ENCODE results near the gene CACNG7. TPM values are rescaled to one million over a fixed set of nuclear protein-coding genes. Genes with fewer than 3 reads are reported as not detected.
"Not testable (repeated sequence)": the region's sequence is repeated elsewhere in the genome, so short reads cannot be mapped to it uniquely, and the experiment has no call there.

The CACNG7 gene
- total RNA-seq, 1 donor = 1.9 TPM

DNA sequence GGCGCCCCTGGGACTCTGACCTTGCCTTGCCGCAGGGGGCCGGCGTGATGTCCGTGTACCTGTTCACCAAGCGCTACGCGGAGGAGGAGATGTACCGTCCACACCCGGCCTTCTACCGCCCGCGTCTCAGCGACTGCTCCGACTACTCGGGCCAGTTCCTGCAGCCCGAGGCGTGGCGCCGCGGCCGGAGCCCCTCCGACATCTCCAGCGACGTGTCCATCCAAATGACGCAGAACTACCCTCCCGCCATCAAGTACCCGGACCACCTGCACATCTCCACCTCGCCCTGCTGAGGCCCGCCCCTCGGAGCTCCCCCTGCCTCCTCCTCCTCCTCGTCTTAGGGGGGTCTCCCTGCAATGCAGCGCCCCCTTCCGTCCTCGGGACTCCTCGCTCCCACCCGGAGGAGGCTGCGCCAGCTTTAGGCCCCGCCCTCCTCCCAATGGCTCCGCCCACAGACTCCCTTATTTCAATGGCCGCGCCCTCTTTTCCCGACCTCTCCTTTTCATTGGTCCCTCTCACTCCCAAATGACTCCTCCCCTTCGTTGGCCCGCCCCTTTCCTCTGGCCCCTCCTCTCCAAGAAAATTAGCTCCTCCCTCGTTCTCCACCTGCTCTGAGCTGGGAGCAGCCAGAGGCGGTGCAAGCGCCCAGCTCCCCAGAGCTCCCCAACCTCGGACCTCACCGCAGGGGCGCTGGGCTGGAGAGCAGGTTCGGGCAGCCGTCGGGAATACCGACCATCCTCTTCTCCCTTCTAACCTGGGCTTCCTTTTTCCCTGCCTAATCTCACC, 33.1 kb downstream of the CACNG7 start:
- no peak overlapping the region for H3K4me3 ChIP-seq (ENCODE audit: low read depth, low read length)
- TF ChIP-seq, protein P1, sequence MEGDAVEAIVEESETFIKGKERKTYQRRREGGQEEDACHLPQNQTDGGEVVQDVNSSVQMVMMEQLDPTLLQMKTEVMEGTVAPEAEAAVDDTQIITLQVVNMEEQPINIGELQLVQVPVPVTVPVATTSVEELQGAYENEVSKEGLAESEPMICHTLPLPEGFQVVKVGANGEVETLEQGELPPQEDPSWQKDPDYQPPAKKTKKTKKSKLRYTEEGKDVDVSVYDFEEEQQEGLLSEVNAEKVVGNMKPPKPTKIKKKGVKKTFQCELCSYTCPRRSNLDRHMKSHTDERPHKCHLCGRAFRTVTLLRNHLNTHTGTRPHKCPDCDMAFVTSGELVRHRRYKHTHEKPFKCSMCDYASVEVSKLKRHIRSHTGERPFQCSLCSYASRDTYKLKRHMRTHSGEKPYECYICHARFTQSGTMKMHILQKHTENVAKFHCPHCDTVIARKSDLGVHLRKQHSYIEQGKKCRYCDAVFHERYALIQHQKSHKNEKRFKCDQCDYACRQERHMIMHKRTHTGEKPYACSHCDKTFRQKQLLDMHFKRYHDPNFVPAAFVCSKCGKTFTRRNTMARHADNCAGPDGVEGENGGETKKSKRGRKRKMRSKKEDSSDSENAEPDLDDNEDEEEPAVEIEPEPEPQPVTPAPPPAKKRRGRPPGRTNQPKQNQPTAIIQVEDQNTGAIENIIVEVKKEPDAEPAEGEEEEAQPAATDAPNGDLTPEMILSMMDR (IDR thresholded peaks at IDR 0.05; ENCODE audit: insufficient read depth, low read length) = peak; percentile 8
- no peak for DNase-seq (ENCODE audit: low read depth)

DNA sequence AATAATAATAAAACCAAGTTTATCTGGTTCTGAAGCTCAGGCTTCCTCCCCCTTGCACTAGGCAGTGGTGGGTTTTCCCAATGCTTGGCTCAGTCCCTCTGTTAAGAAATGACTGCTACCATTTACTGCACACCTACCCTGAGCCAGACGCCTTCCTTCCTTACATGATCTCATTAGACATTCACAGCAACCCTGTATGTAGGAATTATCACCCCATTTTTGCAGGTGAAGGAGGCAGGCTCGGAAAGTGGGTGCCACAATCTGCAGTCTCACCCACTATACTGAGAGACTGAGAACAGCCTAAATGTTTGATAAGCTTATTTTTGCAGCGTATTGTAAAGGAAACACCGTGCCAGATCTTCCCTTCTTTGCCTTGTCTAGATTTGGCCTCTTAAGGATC, 35.3 kb downstream of the CACNG7 start:
- DNase-seq (ENCODE audit: low read depth) = no peak
- TF ChIP-seq, protein P1 (IDR thresholded peaks at IDR 0.05; ENCODE audit: insufficient read depth, low read length) = no peak
- H3K4me3 ChIP-seq (ENCODE audit: low read depth, low read length) = no peak overlapping the region

DNA sequence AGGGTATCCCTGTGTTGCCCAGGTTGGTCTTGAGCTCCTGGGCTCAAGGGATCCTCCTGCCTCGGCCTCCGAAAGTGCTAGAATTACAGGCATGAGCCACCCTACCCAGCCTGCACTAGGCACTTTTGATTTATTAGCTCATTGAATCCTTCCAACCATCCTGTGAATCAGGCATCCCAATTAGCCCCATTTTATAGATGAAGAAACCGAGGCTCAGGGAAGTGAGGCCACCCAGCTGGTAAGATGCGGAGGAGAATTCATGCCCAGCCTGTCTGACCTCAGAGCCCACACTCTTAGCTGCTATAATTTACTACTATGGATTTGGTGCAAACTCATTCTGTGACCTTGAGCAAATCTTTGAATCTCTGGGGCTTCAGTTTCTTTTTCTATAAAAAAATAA, 35.9 kb downstream of the CACNG7 start:
- DNase-seq (ENCODE audit: low read depth) = no peak
- H3K4me3 ChIP-seq (ENCODE audit: low read depth, low read length) = no peak overlapping the region
- TF ChIP-seq, protein P1 (IDR thresholded peaks at IDR 0.05; ENCODE audit: insufficient read depth, low read length) = no peak

DNA sequence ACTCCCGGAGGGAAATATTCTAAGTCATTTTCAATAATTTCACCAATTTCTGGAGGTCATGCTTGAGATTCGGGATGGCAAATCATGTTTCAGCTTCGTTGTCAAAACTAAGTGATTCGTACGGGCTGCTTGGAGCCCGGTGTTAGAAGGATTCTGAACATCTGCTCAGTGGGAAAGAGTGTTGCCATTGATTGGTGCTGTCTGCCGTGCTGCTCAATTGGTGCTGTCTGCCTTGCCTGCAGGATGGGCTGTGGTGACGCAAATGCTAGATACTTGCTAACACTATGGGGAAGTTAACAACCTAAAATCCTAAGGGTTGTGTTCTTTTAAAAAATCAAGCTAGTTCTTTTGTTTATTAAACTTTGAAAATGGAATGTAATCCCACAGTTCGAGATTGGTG, 36.4 kb downstream of the CACNG7 start:
- peak; percentile 50 for DNase-seq (ENCODE audit: low read depth)
- TF ChIP-seq, protein P1 (IDR thresholded peaks at IDR 0.05; ENCODE audit: insufficient read depth, low read length) = no peak
- H3K4me3 ChIP-seq (ENCODE audit: low read depth, low read length) = no peak overlapping the region

DNA sequence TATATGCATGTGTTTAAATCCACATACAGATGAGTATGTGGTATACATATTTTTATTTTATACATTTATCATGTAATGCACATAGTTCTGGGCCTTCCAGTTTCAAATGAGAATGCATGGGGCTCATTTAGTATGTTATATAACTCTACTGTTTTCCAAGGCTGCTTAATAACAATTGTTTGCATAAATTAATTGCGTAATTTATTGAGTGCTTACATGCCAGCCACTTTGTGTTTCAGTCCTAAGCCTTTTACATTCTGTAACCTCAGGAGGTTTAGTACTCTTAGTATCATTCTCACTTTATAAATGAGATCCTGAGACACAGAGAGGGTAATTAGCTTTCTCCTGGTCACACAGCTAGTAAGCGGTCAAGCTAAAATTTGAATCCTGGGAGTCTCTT, 36.9 kb downstream of the CACNG7 start:
- DNase-seq (ENCODE audit: low read depth) = no peak
- H3K4me3 ChIP-seq (ENCODE audit: low read depth, low read length) = no peak overlapping the region
- TF ChIP-seq, protein P1 (IDR thresholded peaks at IDR 0.05; ENCODE audit: insufficient read depth, low read length) = no peak

DNA sequence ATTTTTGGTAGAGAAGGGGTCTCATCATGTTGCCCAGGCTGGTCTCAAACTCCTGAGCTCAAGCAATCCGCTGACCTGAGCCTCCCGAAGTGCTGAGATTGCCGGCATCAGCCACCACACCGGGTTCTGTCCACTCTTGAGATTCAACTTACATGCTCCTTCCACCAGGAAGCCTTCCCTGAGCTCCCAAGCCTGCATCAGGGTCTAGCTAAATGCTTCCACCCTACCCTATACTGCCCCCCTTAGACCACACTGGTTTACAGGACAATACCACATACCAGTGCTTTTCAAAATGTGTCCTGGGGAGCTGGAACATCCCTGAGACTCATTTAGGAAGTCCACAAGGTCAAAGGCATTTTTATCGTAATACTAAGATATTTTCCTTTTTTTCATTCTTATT, 38.5 kb downstream of the CACNG7 start:
- no peak overlapping the region for H3K4me3 ChIP-seq (ENCODE audit: low read depth, low read length)
- DNase-seq (ENCODE audit: low read depth) = no peak
- TF ChIP-seq, protein P1 (IDR thresholded peaks at IDR 0.05; ENCODE audit: insufficient read depth, low read length) = peak; percentile 21

DNA sequence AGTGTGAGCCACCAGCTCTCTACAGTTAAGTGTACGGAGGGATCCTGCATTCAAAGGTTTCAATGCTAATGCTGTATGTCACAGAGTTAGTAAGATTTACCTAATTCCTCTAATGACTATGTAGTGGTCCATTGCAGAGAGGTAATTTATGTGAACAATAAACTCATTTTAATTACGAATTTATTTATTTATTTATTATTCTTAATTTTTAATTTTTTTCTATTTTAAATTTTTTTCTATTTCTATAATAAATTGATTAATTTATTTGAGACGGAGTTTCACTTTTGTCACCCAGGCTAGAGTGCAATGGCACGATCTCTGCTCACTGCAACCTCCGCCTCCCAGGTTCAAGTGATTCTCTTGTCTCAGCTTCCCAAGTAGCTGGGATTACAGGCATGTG, 39.5 kb downstream of the CACNG7 start:
- not testable (repeated sequence) for DNase-seq (ENCODE audit: low read depth)

More for the DNA sequence above, 39.5 kb downstream of the CACNG7 start:
- H3K4me3 ChIP-seq (ENCODE audit: low read depth, low read length) = not testable (repeated sequence)

Measured in fibroblast of the aortic adventitia (primary cell).